HCT116 (cell line): ENCODE results near the gene ADGRA3. TPM values are rescaled to one million over a fixed set of nuclear protein-coding genes. Genes with fewer than 3 reads are reported as not detected.

Source experiments
- CBX3 ChIP-seq: IDR thresholded peaks from 2 replicates; pipeline ENCODE4 v1.6.1; 2012; ENCODE audit warnings: low read depth
- EZH2phosphoT487 ChIP-seq: fragments of 200-600 bp; IDR thresholded peaks from 2 replicates; pipeline ENCODE4 v1.6.1; 2018; ENCODE audit warnings: antibody characterized with exemption, borderline replicate concordance
- JUND ChIP-seq: IDR thresholded peaks from 2 replicates; pipeline ENCODE4 v1.6.1; 2012
- MAX ChIP-seq: IDR thresholded peaks from 2 replicates; pipeline ENCODE4 v1.6.1; 2012
- POLR2A ChIP-seq: IDR thresholded peaks from 2 replicates; pipeline ENCODE4 v1.7.0; 2011; ENCODE audit warnings: borderline replicate concordance; ENCODE audit not compliant: insufficient read depth, insufficient read length; ENCODE audit errors: extremely low read depth
- REST ChIP-seq: IDR thresholded peaks from 2 replicates; pipeline ENCODE4 v1.6.1; 2012; ENCODE audit warnings: low read depth
- SRF ChIP-seq: IDR thresholded peaks from 2 replicates; pipeline ENCODE4 v1.6.1; 2012; ENCODE audit warnings: low read depth
- TCF7L2 ChIP-seq: IDR thresholded peaks from 2 replicates; pipeline ENCODE4 v1.7.0; 2011; ENCODE audit warnings: borderline replicate concordance, inconsistent platforms; ENCODE audit not compliant: insufficient read depth, insufficient read length; ENCODE audit errors: extremely low read depth
- total RNA-seq: library from RNA; stranded (reverse); gene quantifications from one replicate; pipeline ENCODE4 v1.2.1, GENCODE V29; 2021; ENCODE audit not compliant: unreplicated experiment
- TF ChIP-seq, protein P1 (sequence below), 3 experiments: fragments of 200-600 bp in 1 of 3; sonication (generic) in 1 of 3; IDR thresholded peaks in 2 of 3; conservative IDR thresholded peaks in 1 of 3; 2 replicates each; pipeline ENCODE4 v1.5.1; 2012 to 2017; ENCODE audit warnings: low read depth in 2 of 3, low read length in 2 of 3, antibody characterized with exemption in 1 of 3, borderline replicate concordance in 1 of 3, control low read depth in 1 of 3, mild to moderate bottlenecking in 1 of 3, mixed read lengths in 1 of 3, mixed run types in 1 of 3, moderate library complexity in 1 of 3; ENCODE audit not compliant: insufficient read depth in 1 of 3

Gene ADGRA3
- total RNA-seq, 1 experiment from 2014 or later: 43.0 TPM

- TF ChIP-seq REST (no peak), POLR2A (no peak), MAX (no peak; the same call in 1 of the 2 replicates), SRF (0 out of 2 replicates have a peak, but pooled peaks have one; percentile 34), JUND (peak; percentile 76), EZH2phosphoT487 (no peak), CBX3 (no peak), TCF7L2 (no peak)
- TF ChIP-seq, protein P1, sequence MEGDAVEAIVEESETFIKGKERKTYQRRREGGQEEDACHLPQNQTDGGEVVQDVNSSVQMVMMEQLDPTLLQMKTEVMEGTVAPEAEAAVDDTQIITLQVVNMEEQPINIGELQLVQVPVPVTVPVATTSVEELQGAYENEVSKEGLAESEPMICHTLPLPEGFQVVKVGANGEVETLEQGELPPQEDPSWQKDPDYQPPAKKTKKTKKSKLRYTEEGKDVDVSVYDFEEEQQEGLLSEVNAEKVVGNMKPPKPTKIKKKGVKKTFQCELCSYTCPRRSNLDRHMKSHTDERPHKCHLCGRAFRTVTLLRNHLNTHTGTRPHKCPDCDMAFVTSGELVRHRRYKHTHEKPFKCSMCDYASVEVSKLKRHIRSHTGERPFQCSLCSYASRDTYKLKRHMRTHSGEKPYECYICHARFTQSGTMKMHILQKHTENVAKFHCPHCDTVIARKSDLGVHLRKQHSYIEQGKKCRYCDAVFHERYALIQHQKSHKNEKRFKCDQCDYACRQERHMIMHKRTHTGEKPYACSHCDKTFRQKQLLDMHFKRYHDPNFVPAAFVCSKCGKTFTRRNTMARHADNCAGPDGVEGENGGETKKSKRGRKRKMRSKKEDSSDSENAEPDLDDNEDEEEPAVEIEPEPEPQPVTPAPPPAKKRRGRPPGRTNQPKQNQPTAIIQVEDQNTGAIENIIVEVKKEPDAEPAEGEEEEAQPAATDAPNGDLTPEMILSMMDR (IDR thresholded peaks at IDR 0.05 in 2 of 3, conservative IDR thresholded peaks at IDR 0.05 in 1 of 3; ENCODE audit: borderline replicate concordance in 1 of 3, insufficient read depth in 1 of 3, low read depth in 2 of 3, low read length in 2 of 3): no peak
These were observed 14.8 kb downstream of the ADGRA3 start (continued) for GRCh38 chr4:22500831-22501714.
